HG02678 (cell line): ENCODE measurements around the gene NEK4.
"Not testable (repeated sequence)": the region's sequence is repeated elsewhere in the genome, so short reads cannot be mapped to it uniquely, and the experiment has no call there.

Experiments used
- ATAC-seq: cut with Tn5 transposase; IDR thresholded peaks from one replicate; pipeline ENCODE4 v1.9.1; 2021; ENCODE audit warnings: mild to moderate bottlenecking, moderate library complexity; ENCODE audit not compliant: unreplicated experiment

Gene NEK4

GRCh38 chr3:52678265-52679198 lies 92.2 kb downstream of the NEK4 start:
- ATAC-seq: no peak

- not testable (repeated sequence) for ATAC-seq
These were observed 94.5 kb downstream of the NEK4 start for GRCh38 chr3:52676201-52676600.

GRCh38 chr3:52671676-52672075 lies 99.1 kb downstream of the NEK4 start:
- no peak for ATAC-seq

GRCh38 chr3:52670621-52671521 lies 99.9 kb downstream of the NEK4 start:
- no peak for ATAC-seq

- ATAC-seq: no peak
These were observed 107.6 kb downstream of the NEK4 start for GRCh38 chr3:52663098-52663497.

- ATAC-seq: no peak
These were observed 110.7 kb downstream of the NEK4 start for GRCh38 chr3:52660046-52660445.
